HG03196 (cell line): ENCODE measurements around the gene IGSF21.

Experiments
- ATAC-seq: cut with Tn5 transposase; IDR thresholded peaks from one replicate; pipeline ENCODE4 v1.9.1; 2021; ENCODE audit not compliant: unreplicated experiment

Gene IGSF21

DNA sequence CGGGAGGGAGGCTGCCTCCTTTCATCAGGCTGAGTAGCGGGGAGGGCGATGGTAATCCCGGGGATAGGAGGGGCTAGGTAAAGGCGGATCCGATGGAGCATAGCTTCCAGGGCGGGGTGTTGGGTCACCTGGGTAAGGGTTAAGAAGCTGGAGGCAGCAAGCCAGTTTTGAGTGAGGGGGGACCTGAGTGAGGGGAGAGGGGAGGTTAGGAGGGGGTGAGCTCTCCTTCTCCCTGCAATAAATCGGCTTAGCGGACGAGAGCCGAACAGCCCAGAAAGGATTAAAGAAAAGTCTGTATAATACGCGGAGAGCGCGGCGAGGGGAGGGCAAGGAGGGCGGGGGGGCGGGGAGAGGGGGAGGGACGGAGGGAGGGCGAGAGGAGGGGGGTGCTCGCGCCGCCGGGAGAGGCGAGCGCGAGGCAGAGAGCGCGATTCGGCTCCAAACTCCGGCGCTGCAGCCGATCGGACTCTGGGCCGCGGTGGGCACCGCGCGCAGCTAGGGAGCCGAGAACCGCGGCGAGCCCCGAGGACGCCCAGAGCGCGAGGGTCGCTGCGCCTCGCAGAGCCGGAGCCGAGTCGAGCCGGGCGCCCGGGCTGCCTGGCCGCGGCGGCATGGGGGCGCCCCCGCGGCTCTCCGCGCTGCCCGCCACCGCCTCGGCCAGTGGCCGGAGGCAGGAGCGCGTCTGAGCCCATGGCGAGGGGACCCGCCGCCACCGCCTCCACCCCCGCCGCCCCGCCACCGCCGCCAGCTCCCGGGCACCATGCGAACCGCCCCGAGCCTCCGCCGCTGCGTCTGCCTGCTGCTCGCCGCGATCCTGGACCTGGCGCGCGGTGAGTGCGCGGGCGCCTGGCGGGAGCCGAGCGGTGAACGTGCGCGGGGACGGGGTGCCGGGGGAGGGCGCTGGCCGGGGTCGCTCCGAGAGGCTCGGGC lies at the start of gene IGSF21:
TSS of gene IGSF21 (plus strand) at position 430 of the 930 bp plus-strand sequence. CDS start at position 761, 331 bp downstream.
- ATAC-seq = no peak

DNA sequence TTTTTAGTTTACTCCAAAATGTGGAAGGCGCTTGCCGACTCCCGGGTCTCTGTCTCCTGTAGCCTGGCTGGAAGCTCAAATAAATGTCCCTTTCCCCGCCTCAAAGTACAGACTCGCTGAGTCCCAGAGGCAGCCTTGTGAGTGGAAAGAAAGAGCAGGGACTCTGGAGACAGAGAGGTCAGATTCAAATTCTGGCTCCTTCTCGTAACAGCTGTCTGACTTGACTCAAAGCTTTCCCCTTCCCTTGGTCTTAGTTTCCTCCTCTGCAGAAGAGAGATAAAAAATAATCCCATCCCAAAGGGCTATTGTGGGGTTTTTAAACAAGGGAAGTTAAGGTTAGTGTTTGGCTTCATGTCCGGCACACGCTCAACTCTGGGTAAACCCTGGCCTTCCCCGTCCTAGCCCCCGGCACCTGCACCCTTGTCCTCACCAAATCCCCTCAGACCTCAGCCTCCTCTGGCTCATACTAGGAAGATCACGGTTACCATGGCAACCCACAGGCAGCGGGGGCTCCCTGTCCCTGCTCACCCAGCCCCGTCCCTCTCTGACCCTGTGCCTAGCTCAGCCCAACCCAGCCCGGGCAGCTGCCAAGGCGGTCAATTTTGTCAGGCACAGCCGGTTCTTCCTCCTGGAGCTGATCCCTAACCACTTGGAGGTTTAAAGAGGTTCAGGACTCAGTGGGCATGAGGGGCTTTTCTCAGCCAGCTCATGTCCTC lies 49.2 kb upstream of the IGSF21 start:
- no peak for ATAC-seq

DNA sequence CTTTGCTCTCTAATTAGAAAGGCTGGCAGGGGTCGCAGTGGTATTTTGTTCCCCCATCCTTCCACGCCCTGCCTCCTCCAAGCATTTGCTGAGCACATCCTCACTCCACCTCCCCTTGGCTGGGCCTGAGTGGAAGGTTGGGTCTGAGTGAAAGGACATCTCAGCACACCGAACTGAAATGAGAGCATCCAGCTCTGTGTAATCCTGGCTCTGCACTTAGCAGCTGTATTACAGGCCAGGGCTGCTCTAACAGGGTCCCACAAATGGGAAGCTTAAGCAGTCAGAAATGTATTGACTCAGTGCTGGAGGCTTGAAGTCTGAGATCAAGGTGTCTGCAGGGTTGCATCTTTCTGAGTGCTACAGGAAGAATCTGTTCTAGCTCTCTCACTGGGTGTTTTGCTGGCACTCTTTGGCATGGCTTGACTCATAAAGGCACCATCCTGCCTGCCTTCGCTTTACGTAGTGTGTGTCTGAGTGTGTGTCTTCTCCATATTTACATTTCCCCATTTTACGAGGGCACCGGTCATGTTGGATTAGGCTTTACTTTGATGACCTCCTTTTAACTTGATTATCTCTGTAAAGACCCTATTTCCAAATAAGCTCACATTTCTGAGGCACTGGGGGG lies 48.5 kb upstream of the IGSF21 start:
- no peak for ATAC-seq

DNA sequence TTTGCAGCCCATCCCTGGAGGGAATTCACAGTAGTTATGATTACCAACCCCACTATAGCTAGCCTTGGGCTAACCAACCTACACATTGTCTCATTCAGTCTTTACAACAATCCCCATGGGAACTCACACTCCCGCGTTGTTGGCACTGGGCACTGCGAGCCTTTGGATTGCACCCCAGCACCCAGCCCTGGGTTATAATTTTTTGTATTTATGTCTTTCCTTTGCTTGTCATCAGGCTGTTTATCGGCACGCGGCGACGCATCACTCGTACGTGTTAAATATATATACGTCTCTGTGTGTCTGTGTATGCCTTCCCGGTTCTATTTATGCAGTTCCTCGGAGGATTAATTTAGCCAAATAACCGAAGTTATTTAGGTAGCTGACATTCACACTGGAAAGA lies 47.2 kb upstream of the IGSF21 start:
- no peak for ATAC-seq

DNA sequence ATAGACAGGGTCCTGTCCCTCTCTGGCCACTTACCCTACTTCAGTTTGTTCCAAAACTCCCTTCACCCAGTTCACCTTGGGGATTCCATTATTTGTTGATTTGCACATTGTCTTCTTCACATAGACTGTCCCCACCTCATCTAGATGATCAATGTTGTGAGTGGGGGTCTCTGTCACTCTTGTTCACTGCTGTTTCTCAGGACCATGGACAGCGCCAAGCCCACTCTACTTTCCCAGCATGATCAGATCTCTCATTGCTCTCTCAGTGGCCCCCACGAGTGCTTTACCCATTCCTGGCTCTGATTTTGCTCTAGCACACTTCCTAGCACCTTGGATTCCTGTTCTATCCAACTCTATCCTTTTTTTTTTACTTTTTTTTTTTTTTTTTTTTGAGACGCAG lies 45.4 kb upstream of the IGSF21 start:
- ATAC-seq = no peak

DNA sequence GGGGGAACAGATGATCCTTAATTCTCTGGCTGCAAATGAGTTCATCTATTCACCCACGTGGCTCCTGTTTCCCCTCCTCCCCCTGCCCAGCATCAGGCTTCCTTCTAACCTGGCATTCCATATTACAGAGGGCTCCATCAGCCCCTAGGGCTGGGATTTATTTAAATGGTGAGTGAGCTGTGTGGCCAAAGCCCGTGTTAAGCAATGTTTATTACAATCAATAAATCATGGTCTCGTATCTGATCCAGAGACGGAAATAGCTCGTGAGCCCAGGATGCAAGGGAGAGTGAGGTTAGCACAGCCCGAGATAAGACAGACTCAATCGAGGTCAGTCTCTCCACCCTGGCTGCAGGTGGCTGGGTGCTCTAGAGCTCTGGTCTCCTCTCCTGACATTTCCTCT lies 43.1 kb upstream of the IGSF21 start:
- ATAC-seq = no peak

- no peak for ATAC-seq
These were observed 41.0 kb upstream of the IGSF21 start for GRCh38 chr1:18066576-18066975.

DNA sequence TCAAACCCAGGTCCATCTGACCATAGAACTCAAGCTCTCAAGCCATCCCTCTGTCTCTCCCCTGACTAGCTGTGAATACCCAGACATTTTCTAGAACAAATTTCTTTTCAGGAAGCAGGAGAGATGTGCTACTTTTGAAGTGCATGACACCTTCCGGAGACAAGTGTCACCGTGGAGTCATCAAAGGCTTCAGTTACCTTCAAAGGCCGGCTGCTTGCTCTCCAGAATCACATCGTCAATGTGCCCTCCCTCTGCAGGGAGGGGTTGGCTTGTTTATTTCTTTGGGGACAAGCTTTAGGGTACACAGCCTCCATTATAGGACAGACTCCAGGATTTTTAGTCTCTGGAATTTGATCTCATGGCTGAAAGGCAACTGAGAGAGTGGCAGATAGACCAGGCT lies 37.7 kb upstream of the IGSF21 start:
- no peak for ATAC-seq

GRCh38 chr1:18072066-18072465 lies 35.5 kb upstream of the IGSF21 start:
- ATAC-seq = no peak

DNA sequence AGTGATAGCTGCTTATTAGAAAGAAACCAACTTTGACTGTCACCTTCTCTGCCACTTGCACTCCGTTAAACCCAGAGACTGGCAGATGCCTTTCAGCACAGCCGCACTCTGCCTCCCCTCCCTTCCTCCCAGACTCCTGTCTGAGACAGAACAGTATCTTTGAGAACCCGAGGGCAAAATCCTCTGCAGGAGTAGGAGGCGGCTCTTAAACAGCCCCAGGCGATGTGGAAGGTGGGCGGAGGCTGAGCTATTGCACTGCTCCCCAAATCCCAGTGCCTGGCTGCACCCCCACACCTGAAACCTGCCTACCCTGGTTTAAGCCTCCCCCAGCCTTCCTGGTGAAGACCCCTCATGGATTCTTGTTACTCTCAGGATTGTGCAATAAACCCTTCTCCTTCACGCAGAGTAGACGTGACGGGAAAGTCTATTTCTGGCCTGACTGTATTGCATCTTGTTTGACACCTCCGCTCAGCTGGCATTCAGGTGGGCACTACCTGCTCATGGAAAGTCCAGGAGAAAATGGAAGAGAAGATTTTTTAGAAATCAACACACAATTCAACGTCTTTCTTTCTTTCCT lies 34.4 kb upstream of the IGSF21 start:
- ATAC-seq = no peak

GRCh38 chr1:18077657-18078215 lies 29.9 kb upstream of the IGSF21 start:
- no peak for ATAC-seq

DNA sequence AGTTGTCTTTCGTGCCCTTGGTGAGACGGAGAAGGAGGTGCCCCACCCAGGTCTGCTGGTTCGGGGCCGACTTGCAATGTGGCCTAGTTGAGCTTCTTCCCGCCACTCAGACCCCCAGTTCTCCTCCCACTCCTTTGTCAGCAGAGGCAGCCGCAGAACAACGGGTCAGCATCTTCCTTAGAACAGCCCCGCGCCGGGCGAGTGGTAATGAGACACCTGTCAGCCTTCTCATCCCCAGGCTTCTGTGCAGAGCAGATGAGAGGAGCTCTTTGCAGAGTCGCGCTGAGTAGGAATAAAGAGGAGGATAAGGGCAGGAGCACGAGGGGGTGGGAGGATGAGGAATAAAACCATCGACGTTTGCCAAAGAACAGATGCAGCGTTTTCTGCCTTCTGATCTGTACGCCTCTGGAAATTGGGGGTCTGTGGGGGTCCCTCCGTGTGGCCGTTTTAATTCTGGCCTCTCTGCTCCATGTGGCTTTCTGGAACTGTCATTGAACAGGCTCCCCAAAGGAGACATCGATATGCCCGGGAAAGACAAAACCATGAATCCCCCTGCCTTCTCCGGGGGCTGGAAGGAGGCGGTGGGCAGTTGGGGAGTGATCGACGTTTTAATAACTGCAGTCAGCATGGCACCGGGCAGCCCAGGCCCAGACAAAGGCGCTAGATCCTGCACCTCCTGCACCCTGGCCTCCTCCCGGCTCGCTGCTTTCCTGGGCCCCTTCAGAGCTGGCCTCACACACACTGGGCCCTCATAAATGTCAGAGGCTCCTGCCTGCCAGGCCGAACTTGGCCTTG lies 27.5 kb upstream of the IGSF21 start:
- ATAC-seq = no peak

DNA sequence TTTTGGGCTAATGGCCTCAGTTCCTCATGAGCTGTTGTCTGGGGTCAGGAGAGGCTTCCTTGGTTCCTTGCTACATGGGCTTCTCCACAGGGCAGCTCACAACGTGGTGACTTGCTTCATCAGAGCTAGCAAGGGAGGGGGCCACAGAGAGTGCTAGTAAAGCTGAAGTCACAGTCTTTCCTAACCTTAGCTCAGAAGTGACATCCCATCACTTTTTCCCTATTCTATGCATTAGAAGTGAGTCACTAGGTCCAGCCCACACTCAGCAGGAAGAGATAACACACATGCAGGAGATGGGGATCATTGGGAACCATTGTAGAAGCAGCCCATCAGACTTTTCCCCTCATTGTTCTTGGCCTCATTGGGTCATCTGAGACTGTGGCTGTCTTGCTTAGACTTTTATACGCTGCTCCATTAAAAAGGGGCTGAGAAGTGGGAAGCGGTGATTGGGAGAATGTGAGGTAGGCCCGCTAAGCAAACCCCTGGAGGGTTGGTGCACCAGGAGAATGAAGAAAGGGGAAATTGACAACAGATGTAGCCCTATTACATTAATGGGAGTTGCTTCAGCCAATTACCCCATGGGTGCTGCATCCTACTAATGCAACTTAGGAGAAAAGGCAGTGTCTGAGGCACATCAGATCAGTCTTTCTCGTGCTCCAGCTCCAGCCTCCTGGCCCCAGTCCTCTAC lies 22.1 kb upstream of the IGSF21 start:
- ATAC-seq = no peak

GRCh38 chr1:18088077-18088594 lies 19.5 kb upstream of the IGSF21 start:
- ATAC-seq = no peak

GRCh38 chr1:18089488-18089887 lies 18.1 kb upstream of the IGSF21 start:
- no peak for ATAC-seq

DNA sequence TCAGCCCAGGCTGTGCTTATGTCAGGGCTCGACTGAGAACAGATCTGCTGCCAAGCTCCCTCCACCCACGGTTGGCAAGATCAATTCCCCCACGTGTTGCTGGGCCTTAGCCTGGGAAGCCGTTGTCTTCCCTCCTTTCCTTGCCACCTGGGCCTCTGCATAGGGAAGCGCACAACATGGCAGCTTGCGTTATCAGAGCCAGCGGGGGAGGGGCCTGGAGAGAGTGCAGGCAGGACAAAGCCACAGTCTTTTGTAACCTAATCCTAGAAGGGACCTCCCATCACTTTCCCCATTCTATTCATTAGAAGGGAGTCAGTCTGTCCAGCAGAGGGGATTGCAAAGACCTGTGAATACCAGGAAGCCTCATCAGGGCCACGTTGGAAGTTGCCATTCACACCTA lies 17.0 kb upstream of the IGSF21 start:
- ATAC-seq = no peak

DNA sequence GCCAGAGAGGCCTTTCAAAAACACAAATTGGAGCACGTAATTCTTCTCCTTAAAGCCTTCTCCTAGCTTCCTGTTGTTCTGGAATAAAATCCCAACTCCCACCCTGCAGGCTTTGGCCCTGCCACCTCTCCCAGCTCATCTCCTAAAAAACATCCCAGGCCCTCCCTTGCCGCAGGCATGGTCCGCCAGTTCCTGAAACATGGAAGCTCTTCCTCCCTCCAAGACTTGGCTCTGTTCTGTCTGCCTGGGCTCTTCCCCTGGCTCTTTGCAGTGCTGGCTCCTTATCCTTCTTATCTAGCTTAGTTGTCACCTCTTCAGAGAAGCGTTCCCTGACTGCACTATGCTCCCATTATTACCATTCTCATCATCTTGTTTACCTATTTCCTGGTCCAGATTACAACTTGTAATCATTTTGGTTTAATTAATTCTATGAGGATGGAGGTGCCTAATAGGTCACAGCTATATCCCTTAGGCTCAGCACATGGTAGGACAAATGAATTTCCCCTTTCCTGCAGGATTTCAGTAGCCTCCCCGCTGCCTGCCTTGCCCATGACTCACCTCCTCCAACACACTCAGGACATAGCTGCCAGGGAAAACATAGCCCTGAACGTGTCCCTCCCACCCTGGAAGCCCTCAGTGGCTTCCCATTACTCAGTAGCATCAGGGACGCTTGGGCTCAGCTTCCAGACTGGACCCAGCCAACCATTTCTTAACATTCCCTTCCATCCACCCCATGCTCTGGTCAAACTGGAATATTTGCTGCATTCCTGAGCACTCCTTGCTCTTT lies 15.7 kb upstream of the IGSF21 start:
- no peak for ATAC-seq

GRCh38 chr1:18093193-18093592 lies 14.4 kb upstream of the IGSF21 start:
- ATAC-seq = no peak

DNA sequence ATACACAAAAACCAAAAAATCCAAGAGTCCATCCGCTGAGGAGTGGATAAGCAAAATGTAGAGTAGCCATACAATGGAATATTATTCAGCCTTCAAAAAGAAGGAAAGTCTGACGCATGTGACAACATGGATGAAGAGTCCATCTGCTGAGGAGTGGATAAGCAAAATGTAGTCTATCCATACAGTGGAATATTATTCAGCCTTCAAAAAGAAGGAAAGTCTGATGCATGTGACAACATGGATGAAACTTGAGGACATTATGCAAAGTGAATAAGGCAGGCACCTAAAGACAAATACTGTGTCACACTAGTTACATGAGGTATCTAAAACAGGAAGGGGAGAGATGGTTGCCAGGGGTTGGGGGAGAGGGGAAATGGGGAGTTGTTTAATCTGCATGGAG lies 14.0 kb upstream of the IGSF21 start:
- no peak for ATAC-seq
